ENCODE results near the gene MTCL1.
A peak's percentile ranks its signal among the peaks of the same experiment; 100 is the strongest.

Gene MTCL1

GRCh38 chr18:8806798-8807487 lies 101.6 kb downstream of the MTCL1 start:
- peaks cover 10% of the 10 kb centered on the region for H3K36me3 Mint-ChIP-seq
- H3K4me3 Mint-ChIP-seq: no peak overlapping the region
- no peak overlapping the region for H3K27ac Mint-ChIP-seq
- H3K27me3 Mint-ChIP-seq: no peaks in the 10 kb centered on the region
- H3K9me3 Mint-ChIP-seq: no peaks in the 10 kb centered on the region
- peaks cover 6% of the 10 kb centered on the region for H3K4me1 Mint-ChIP-seq
- no peak for ATAC-seq

DNA sequence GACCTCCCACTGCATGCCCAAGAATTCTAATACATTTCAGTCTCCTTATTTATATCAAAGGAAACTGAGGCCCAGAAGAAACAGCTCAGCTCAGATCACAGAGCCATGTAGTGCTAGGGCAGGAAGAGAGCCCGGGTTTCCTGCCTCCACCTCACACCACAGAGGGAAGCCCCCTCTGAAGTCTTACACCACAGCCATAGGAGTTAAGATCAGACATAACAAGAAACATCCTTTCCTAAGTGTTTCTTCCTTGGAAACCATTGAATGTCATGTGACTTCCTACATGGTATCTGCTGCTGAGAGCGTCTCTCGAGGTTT lies 102.1 kb downstream of the MTCL1 start:
- Mint-ChIP-seq H3K27ac (no peak overlapping the region), H3K9me3 (no peaks in the 10 kb centered on the region)
- ATAC-seq: no peak

GRCh38 chr18:8808001-8808400 lies 102.6 kb downstream of the MTCL1 start:
- Mint-ChIP-seq H3K27me3 (no peaks in the 10 kb centered on the region), H3K27ac (no peak overlapping the region), H3K9me3 (no peaks in the 10 kb centered on the region), H3K4me3 (no peak overlapping the region), H3K4me1 (peaks cover 6% of the 10 kb centered on the region), H3K36me3 (peaks cover 10% of the 10 kb centered on the region)
- ATAC-seq: no peak

More for the DNA sequence above, 102.1 kb downstream of the MTCL1 start:
- Mint-ChIP-seq H3K4me3 (no peak overlapping the region), H3K4me1 (peaks cover 6% of the 10 kb centered on the region), H3K27me3 (no peaks in the 10 kb centered on the region), H3K36me3 (peaks cover 10% of the 10 kb centered on the region)

DNA sequence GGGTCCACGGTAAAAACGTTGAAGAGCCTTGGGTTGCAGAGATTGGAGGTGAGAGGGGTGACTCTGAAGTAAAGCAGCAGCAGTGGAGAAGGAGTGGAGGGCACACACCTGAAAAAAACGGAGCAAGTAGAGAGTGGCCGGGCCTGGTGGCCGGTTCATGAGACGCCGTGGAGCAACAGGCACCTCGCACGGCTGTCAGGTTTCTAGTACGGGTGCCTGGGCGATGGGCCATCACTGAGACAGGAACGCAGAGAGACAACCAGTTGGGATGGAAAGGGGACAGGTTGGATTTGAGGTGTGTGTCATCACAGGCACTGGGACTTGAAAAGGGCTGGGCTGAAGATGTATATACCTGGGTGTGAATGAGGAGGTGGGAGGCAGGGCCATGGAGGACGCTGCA lies 104.2 kb downstream of the MTCL1 start:
- H3K36me3 Mint-ChIP-seq: peaks cover 10% of the 10 kb centered on the region
- peaks cover 6% of the 10 kb centered on the region for H3K4me1 Mint-ChIP-seq
- no peaks in the 10 kb centered on the region for H3K27me3 Mint-ChIP-seq
- H3K9me3 Mint-ChIP-seq: no peaks in the 10 kb centered on the region
- no peak for ATAC-seq
- no peak overlapping the region for H3K4me3 Mint-ChIP-seq
- no peak overlapping the region for H3K27ac Mint-ChIP-seq

DNA sequence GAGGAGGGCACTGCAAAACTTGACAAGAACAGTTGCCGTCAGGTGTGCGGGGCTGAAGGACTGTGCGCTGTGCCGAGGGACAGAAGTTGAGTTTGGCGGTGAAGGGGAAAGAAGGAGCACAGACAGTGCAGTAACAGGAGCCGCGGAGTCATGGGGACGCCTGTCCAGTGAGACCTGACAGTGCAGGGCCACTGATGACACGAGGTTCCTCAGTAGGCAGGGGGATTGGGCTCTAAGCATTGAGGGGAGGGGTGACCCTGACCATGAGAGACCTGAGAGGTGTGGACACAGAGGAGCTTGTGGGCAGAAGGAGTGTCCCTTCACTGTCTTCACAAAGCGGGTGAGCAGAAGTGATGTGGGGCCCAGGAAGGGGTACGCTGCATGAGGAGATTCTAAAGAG lies 104.8 kb downstream of the MTCL1 start:
- peak; percentile 29 for ATAC-seq
- Mint-ChIP-seq H3K27me3 (no peaks in the 10 kb centered on the region), H3K27ac (no peak overlapping the region), H3K9me3 (no peaks in the 10 kb centered on the region), H3K4me1 (peaks cover 6% of the 10 kb centered on the region), H3K4me3 (no peak overlapping the region), H3K36me3 (peaks cover 10% of the 10 kb centered on the region)

GRCh38 chr18:8811115-8811514 lies 105.8 kb downstream of the MTCL1 start:
- peaks cover 10% of the 10 kb centered on the region for H3K36me3 Mint-ChIP-seq
- H3K27ac Mint-ChIP-seq: no peak overlapping the region
- ATAC-seq: no peak
- H3K9me3 Mint-ChIP-seq: no peaks in the 10 kb centered on the region
- no peak overlapping the region for H3K4me3 Mint-ChIP-seq
- no peaks in the 10 kb centered on the region for H3K27me3 Mint-ChIP-seq
- H3K4me1 Mint-ChIP-seq: peaks cover 6% of the 10 kb centered on the region

DNA sequence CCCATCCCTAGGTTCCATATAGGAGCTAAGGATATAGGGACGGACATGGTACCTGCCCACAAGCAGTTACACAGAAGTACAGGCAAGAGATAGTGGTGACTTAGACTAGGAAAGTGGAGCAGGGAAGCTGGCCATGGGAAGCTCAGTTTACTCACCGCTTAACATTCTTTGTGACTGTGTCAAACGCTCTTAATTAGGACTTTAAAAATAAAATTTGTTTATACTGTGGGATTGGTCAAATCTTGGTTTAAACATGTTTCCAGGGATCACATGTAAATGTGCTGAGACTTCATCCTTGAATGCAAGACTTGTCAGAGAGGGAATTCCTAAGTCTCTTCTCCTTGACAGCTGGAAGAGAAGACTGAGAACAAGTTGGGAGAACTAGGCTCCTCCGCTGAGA lies 107.3 kb downstream of the MTCL1 start:
- Mint-ChIP-seq H3K9me3 (no peaks in the 10 kb centered on the region), H3K4me3 (no peak overlapping the region), H3K27me3 (no peaks in the 10 kb centered on the region), H3K4me1 (peaks cover 6% of the 10 kb centered on the region), H3K36me3 (peaks cover 10% of the 10 kb centered on the region), H3K27ac (no peak overlapping the region)
- no peak for ATAC-seq

DNA sequence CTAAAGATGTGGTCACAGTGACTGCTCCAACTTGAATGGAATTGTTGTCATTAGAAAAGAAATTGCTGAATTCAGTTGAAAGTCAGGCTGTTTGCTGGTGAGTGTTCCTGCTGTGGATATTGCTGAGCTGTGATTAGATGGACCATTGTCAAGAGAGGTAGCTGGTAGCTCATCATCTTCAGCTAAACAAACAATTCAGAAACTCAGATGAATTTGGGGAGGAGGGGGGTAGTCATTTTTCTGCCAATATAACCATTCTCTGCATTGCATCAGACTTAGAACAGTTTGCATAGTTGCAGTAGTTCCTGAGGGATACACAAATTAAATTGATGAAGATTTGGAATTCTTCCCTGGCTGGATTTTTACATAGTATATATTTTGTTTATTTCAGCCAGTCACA lies 108.3 kb downstream of the MTCL1 start:
- Mint-ChIP-seq H3K9me3 (no peaks in the 10 kb centered on the region), H3K36me3 (peaks cover 10% of the 10 kb centered on the region), H3K4me3 (no peak overlapping the region), H3K27ac (no peak overlapping the region), H3K4me1 (peaks cover 6% of the 10 kb centered on the region), H3K27me3 (no peaks in the 10 kb centered on the region)
- ATAC-seq: no peak

DNA sequence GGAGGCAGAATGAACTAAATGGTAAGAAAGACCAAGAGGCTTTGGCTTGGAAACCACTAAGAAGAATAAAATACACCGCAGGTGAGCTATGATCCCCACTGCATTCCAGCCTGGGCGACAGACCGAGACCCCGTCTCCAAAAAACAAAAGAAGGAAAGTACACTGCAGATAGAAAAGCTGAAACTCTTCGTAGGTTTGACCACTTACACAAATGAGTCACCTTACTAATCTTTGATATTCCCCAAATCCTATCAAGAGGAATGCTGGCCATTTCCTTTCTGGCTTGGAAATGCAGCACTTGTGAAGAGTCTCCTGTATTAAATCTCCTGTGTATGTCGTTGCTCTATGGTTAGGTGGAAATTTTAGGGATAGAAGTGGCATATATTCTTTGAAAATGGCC lies 108.8 kb downstream of the MTCL1 start:
- peaks cover 6% of the 10 kb centered on the region for H3K4me1 Mint-ChIP-seq
- H3K36me3 Mint-ChIP-seq: peaks cover 8% of the 10 kb centered on the region

DNA sequence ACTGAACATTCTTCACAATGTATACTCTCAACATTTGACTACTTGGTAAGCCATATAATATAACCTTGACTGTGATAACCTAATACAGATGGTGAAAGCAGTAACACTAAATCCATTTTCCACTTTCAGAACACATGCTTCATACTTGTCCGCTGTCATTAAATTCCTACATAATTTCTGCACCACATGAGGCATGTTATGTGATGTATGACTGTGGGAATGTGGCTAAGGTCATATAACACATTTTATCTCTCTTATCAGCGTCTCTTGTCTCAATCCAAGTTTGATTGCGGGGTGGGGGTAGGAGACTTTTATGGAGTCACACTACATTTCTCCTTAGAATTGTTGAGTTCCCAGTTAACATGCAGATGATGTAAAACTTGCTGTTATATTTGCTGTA lies 110.9 kb downstream of the MTCL1 start:
- Mint-ChIP-seq H3K36me3 (no peaks in the 10 kb centered on the region), H3K27me3 (no peaks in the 10 kb centered on the region), H3K9me3 (no peaks in the 10 kb centered on the region), H3K4me3 (no peak overlapping the region), H3K27ac (no peak overlapping the region), H3K4me1 (peaks cover under 1% of the 10 kb centered on the region)
- ATAC-seq: no peak

More for the DNA sequence above, 108.8 kb downstream of the MTCL1 start:
- no peaks in the 10 kb centered on the region for H3K27me3 Mint-ChIP-seq
- no peak for ATAC-seq
- no peaks in the 10 kb centered on the region for H3K9me3 Mint-ChIP-seq
- no peak overlapping the region for H3K4me3 Mint-ChIP-seq
- H3K27ac Mint-ChIP-seq: no peak overlapping the region

- no peaks in the 10 kb centered on the region for H3K4me1 Mint-ChIP-seq
- ATAC-seq: no peak
- no peaks in the 10 kb centered on the region for H3K9me3 Mint-ChIP-seq
- H3K36me3 Mint-ChIP-seq: no peaks in the 10 kb centered on the region
- no peak overlapping the region for H3K27ac Mint-ChIP-seq
- no peak overlapping the region for H3K4me3 Mint-ChIP-seq
- no peaks in the 10 kb centered on the region for H3K27me3 Mint-ChIP-seq
Measured at GRCh38 chr18:8816816-8817215, 111.5 kb downstream of the MTCL1 start.

- Mint-ChIP-seq H3K36me3 (peaks cover 4% of the 10 kb centered on the region), H3K9me3 (no peaks in the 10 kb centered on the region), H3K27ac (no peak overlapping the region), H3K27me3 (no peaks in the 10 kb centered on the region), H3K4me3 (no peak overlapping the region), H3K4me1 (no peaks in the 10 kb centered on the region)
- ATAC-seq: no peak
Measured at GRCh38 chr18:8818982-8819381, 113.6 kb downstream of the MTCL1 start.

GRCh38 chr18:8820396-8821082 lies 115.2 kb downstream of the MTCL1 start:
- ATAC-seq: no peak
- no peaks in the 10 kb centered on the region for H3K4me1 Mint-ChIP-seq
- no peaks in the 10 kb centered on the region for H3K27me3 Mint-ChIP-seq
- no peak overlapping the region for H3K27ac Mint-ChIP-seq
- H3K4me3 Mint-ChIP-seq: no peak overlapping the region
- peaks cover 4% of the 10 kb centered on the region for H3K36me3 Mint-ChIP-seq
- no peaks in the 10 kb centered on the region for H3K9me3 Mint-ChIP-seq

GRCh38 chr18:8821083-8821465 lies 115.7 kb downstream of the MTCL1 start:
- Mint-ChIP-seq H3K4me1 (no peaks in the 10 kb centered on the region), H3K27me3 (no peaks in the 10 kb centered on the region), H3K27ac (no peak overlapping the region), H3K36me3 (peaks cover 4% of the 10 kb centered on the region), H3K4me3 (no peak overlapping the region), H3K9me3 (no peaks in the 10 kb centered on the region)
- no peak for ATAC-seq

- no peaks in the 10 kb centered on the region for H3K4me1 Mint-ChIP-seq
- no peaks in the 10 kb centered on the region for H3K27me3 Mint-ChIP-seq
- ATAC-seq: no peak
- H3K4me3 Mint-ChIP-seq: no peak overlapping the region
- H3K27ac Mint-ChIP-seq: no peak overlapping the region
- H3K9me3 Mint-ChIP-seq: no peaks in the 10 kb centered on the region
- H3K36me3 Mint-ChIP-seq: peaks cover 4% of the 10 kb centered on the region
Measured at GRCh38 chr18:8821531-8821930, 116.2 kb downstream of the MTCL1 start.

DNA sequence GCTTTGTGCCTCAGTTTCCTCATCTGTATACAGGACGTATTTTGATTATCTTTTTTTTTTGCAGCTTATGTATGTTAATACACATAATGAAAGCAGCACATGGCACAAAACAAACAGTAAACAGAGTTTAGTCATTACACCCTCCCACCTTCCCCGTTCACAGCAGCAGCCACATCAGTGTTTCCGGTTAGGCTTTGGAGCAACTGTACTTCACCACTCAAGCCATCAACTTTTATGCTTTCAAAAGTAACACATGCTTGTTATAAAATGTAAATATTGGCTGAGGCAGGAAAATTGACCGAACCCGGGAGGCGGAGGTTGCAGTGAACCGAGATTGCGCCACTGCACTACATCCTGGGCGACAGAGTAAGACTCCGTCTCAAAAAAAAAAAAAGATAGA lies 117.3 kb downstream of the MTCL1 start:
- no peak overlapping the region for H3K27ac Mint-ChIP-seq
- no peaks in the 10 kb centered on the region for H3K4me1 Mint-ChIP-seq
- no peaks in the 10 kb centered on the region for H3K9me3 Mint-ChIP-seq
- H3K27me3 Mint-ChIP-seq: no peaks in the 10 kb centered on the region
- H3K36me3 Mint-ChIP-seq: peaks cover 4% of the 10 kb centered on the region
- H3K4me3 Mint-ChIP-seq: no peak overlapping the region
- no peak for ATAC-seq
